Stimulated activated CD8-positive, alpha-beta memory T cell treated with anti-CD3 and anti-CD28 coated beads, Interleukin-4, amount 100 ng/mL, for 48 hours (primary cell): ENCODE data around the gene FGF19.

Experiments used
- DNase-seq: peaks from one replicate; pipeline ENCODE4 v3.0.0-alpha.2; 2020

Gene FGF19

DNA sequence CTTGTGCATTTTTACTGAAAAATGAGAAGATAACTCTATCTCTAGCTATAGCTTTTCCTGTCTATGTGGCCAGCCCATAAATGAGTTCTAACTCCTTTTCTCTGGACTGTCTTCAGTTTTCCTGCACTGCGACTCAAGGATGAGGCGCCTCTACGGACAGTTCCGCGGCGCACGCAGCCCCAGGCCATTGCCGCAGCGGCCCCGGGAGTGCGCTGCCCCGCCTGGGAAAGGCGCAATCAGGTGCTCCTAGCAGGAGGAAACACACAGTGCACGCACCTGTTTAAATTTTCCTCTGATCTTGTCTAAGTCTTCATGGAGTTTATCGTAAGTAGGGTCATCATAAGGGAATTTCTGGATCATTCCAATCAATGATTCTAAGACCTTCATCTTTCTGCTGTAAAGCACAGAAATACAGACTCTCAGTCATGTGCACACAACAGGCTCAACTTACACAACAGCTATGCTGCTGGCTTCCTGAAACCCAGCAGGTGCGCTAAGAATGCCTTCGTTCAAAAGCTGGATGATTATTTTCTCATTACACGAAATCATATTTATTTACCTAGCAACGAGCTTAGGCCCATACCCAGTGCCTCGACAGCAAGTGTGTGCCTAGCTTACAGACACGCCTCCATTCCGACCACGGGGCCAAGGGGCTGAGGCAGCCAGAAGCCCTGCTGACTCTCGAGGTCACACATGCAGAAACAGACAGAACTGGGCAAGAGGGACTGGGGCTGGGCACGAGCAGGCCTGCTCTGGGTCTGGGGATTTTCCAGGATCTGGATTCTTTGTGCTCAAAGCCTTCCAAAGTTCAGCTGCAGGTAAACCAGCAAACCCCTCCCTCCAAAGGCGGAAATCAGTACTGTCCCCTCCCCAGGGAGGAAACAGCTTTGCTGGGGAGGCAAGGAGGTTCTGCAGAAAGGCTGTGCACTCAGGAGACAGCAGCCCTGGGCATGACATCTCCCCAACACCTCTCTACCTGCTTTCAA is 35.9 kb downstream of the FGF19 start:
- no peak for DNase-seq

DNA sequence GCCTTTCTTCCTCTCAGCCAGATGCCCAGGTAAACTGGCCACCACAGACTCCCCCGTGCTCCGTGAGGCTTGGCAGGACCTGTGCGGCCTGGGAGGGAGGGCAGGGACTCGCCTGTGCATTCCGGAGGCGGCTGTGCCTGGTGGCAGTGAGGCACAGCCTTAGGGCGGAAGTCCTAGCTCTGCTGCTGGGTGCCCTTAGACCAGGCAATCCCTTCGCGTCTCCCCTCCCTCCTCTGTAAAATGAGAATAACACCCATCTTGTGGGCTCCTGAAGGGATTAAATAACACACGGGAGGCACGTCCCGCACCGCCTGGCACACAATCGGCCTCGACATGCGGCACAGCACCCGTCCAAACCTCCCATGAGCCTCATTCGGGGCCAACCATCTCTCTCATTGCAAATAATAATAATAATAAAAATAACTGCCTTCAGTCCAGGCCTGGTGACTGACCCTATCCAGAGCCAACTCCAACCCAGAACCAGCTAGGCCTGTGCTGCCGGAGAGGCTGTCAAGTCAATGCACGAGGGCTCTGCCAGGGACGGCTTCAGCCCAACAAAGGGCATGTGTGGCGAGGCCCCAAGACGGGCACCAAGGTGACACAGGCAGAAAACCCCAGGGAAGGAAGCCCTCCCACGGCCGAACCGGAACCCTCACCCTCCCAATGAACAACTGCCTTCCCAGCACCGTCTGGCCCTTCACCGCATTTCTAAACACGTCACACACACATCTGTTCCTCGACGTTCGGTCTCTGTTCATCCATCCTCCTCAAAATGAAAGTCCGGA is 36.9 kb downstream of the FGF19 start:
- DNase-seq, result no peak

DNA sequence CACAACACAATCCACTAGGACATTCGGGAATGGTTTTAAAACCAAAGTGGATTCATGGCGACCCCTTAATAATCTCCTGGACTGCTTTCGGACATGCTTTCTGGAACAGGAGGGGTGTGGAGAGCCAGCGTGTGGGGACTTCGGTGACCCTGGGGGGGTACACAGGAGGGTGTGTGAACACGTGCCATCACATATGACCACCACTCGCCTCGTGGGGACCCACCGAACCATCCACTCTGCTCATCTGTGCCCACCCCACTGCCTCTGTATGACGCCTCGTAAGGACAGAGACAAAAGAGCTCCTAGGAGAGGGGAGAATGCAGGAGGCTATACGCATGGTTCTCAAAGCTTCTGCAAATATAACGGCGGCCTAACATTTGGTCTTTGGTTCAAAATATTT is 37.6 kb downstream of the FGF19 start:
- DNase-seq, result no peak

DNA sequence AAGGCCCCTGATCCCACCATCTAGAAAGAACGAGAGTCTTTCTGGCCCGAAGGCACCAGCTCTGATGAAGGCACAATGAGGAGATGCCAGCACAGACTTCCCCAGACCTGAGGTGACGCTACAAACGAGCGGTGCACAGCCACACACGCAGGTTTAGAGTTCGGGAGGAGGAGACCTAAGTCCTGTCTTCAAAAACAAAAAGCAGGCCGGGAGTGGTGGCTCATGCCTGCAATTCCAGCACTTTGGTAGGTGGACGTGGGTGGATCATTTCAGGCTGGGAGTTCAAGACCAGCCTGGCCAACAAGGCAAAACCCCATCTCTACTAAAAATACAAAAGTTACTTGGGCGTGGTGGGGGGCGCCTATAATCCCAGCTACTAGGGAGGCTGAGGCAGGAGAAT is 38.2 kb downstream of the FGF19 start:
- DNase-seq, result no peak

DNA sequence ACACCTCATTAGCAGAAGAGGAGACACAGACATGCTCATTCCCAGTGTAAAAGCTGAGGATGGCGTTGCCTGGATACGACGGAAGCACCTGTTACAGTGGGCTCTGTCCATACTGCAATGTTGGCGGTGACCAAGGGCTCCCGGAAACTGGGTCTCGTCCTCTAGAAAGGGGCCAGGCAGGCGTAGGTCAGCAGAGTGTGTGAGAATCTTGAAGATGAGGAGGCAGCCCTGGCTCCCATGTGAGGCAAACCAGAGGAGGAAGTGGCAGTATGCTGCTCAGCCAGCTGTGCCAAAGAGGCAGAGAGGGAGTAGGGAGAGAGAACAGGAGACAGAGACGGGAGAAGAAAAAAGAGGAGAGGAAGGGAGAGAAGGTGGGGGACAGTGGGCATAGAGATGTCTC is 38.9 kb downstream of the FGF19 start:
- no peak for DNase-seq

DNA sequence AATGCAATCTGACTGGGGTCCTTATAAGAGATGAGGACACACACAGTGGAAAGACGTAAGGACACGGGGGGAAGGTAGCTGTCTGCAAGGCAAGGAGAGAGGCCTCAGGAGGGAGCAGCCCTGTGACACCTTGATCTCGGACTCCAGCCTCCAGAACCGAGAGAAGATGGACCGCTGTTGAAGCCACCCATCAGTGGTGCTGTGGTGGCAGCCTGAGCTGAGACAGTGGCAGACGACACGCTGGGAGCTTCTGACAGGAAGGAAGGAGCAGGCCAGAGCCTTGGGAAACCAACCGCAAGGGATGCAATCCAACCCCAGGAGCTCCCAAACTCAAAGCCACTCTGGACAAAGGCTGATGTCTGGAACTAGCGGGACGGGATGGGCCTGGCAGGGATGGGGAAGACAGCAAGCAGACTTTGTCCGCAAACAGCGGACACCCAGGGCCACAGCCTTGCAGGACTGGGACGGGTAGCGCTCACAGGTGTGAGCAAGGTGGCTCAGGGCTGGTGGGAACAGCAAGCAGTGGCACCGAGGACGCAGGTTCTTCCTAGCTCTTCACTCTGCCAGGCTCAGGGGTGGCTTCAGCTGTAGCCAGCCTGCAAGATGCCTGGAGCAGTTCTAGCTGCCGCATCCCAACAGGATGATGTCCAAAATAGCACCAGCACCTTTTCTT is 39.6 kb downstream of the FGF19 start:
- DNase-seq, result no peak

DNA sequence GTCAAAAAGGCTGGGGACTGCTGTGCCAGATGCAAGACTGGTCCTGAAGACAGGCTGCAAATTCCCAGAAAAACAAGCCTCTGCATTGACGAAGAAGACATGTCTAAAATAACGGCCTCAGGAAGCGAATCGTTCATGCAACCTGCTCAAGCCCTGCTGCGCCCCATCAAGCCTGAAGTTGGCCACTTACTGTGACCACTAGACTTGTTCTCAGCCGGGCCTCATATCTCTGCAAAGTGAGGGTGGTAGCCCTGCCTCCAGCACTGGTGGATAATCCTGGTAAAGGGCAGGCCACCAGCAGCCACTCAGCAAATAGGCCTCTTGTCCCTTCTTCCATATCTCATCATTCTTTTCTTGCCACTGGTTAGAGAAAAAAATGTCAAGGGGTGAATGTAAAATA is 40.5 kb downstream of the FGF19 start:
- no peak for DNase-seq

DNA sequence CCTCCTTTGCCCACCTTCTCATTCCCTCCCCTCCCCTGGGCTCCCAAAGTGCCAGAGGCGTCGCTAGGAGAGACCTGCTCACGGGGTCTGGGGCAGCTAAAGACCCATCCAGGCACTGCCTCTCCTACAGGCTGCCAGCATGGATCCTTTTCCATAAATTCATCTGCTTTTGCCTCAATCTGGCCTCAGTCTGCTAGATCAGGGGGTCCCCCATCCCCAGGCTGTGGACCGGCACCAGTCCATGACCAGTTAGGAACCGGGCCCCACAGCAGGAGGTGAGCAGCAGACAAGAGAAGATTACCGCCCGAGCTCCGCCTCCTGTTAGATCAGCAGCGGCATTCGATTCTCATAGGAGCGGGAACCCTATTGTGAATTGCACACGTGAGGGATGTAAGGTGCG is 41.0 kb downstream of the FGF19 start:
- DNase-seq, result no peak

DNA sequence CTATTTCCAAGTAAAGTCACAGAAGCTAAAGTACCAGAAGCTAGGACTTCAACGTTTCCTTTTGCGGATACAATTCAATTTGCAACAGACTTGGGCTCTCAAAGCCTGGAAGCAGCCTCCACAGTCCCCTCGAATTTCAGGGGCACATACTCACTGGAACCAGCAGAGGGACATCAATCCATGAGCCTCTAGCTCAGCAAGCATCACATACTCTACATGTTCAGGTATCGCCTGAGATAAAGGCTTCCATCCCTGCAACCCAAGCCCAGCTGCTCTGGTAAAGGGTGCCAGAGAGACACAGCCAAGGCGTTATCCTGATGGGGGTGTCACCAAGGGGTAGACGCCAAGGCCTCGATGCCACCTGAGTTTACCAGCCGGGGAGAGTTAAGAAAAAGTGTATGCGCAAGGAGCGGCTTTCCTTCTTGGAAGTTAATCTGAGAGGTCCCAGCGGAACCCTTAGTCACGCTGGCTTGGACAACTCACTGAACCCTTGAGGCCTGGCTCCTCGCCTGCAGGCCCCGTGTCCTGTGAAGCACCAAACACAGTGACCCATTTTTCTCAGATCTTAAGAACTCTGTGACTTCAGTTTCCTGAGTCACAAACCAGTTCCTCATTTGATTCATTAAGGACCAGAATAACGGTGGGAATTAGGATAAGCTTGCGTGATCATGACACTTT is 41.7 kb downstream of the FGF19 start:
- no peak for DNase-seq

DNA sequence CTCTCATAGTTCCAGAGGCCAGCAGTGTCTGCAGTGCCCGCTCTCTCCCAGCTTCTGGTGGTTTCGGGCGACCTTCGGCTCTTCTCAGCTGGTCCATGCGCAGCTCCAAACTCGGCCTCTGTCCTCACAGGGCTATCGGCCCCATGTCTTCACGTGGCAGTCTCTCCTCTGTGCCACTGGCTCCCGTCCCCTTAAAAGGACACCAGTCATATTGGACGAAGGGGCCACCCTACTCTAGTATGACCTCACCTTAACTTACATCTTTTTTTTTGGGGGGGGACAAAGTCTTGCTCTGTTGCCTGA is 42.5 kb downstream of the FGF19 start:
- DNase-seq, result no peak

DNA sequence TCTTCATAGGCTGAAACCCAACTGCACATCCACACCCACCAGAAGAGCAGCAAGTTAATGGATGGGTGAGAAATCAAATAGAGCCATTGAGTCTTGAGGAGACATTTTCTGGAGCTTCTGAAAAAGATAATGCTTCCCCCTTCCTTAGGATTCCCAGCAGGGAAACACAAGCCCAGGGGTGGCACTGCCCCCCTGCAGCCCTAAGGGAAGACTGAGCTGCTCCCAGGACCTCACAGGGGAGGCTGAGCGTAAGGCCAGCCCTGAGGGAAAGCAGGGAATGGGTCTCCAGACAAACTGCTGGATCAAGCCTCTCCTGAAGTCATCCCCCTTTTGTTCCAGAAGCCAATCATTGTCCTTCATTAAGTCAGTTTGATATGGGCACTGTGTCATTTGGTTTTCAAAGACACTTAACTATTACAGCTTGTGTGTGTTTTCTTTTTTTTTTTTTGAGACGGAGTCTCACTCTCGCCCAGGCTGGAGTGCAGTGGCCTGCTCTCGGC is 43.8 kb downstream of the FGF19 start:
- no peak for DNase-seq

DNA sequence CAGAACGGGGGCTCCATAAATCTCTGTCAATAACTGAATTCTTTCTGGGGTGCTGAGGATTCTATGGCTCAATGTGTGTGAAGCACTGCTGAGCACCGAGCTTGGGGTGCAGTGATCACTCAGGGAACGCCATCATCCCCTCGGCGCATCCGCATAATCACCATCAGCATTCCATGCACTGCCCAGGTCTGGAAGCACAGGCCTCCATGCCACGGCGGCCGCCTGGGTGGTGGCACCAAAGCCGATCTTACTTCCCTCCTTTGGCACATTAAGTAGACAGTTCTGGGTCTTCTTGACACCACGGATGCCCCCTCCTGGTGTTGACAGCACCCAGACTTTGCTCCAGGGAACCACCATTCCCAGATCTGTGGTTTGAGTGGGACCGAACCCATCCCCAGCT is 44.2 kb downstream of the FGF19 start:
- DNase-seq, result no peak

DNA sequence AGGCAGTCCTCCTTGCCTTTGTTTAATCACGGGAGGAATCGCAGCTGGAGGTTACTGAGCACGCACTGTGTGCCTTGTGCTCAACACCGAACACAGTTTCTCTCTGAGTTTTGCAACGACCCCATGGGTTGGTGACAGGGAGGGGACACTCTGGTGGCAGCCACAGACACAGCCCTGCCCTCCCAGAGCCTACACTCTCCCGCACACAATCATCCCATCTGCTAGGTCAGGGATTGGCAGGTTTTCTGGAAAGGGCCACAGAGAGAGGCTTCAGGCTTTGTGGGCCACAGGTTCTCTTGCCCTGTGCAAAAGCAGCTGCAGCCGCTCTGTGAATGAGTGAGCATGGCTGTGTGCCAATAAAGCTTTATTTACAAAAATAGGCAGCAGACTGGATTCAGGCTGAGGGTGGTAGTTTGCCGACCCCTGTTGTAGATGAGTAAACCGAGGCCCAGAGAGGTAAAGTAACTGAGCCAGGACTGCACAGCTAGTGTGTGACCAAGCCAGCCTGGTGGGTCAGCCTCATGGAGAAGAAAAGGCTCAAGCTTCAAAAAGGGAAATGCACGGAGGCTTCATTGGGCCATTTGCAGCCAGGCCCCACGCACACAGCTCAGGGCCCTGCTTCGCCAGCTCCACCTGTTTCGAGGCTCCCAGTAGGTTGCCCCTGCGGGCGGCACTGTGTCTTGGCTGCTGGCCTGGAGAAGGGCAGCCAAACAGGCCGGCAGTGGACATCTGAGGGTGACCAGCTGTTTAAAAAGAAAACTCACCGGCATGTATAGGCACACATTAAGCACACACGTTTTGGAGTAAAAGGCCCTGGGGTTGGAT is 45.0 kb downstream of the FGF19 start:
- no peak for DNase-seq

DNA sequence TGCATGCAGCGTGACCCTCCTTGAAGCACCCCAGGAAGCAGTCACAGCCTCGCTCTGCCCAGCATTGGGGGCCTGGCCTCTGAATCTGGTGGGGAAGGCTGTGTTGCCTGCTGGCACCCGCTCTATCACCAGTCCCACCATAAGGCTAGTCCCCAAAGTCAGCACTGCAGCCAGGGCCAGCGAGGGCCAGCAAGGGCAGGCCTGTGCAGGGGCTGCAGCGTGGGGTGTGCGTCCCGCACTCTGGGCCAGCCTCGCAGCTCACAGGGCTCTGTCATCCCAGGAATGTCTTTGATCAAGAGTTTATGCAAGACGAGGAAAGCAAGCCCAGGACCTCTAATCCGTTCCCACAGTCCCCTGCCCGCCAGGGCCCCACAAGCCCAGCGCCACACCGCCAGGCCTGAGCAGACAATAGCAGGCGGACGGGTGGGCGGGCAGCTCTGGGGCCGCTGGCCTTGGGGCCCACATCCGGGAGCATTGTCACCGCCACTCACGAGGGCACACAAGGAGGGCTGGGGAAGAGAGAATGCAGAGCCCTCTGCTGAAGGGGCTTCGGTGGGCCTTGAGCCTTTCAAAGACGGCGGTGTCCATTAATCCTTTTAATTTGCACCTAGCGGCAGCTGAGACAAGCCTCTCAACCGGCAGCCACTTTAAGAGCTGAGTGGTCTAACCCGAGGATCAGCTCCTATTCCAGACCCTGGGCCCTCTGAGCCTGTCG is 45.8 kb downstream of the FGF19 start:
- no peak for DNase-seq

DNA sequence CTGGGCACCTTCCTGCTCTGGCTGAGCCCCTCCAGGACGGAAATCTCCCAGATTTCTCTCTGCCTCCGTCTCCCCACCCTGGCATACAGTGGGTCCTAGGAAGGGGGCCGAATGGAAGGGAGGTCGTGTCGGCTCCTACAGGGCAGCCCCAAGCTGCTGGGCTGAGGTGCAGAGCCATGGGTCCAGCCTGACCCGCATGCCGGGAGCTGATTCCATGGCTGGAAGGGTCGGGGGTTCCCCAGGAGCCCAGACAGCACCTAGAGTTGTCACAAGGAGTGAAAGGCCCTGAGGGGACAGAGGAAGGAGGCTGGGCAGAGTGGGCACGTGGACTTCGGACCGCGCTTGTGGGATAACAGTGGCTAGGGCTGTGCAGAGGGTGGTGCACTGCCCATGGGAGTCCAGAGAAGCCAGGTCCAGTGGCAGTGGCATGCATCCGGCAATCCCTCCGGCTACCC is 46.3 kb downstream of the FGF19 start:
- no peak for DNase-seq

DNA sequence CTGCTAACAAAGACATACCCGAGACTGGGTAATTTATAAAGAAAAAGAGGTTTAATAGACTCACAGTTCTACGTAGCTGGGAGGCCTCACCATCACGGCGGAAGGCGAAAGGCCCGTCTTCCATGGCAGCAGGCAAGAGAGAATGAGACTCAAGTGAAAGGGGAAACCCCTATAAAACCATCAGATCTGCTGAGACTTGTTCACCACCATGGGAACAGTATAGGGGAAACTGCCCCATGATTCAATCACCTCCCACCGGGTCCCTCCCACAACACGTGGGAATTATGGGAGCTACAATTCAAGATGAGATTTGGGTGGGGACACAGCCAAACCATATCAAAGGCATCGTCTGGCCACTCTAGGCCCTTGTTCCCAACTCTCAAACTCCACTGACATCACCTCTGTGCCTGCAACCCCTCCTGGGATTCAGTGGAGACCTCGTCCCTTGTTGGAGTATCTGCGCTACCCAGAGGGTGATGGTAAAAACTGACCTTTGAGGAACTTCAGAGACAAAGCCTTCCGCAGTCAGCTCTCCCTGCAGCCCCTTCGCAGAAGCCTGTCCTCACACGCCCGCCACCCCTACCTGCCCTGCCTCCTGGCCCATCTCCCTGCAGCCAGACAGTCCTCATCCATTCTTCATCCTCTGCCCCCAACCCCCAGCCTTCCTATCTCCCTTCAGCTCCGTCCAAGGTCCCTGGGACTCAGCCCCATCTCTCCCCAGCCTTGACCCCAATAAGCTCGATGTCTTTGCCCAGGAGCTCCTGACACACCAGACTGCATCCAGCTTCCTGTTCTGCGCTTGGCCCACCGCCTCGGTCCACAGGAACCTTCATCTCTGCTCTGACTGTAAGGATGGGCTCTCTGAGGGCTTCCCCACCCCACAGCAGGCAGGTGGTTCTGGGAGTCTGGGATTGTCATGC is 47.0 kb downstream of the FGF19 start:
- DNase-seq, result no peak

DNA sequence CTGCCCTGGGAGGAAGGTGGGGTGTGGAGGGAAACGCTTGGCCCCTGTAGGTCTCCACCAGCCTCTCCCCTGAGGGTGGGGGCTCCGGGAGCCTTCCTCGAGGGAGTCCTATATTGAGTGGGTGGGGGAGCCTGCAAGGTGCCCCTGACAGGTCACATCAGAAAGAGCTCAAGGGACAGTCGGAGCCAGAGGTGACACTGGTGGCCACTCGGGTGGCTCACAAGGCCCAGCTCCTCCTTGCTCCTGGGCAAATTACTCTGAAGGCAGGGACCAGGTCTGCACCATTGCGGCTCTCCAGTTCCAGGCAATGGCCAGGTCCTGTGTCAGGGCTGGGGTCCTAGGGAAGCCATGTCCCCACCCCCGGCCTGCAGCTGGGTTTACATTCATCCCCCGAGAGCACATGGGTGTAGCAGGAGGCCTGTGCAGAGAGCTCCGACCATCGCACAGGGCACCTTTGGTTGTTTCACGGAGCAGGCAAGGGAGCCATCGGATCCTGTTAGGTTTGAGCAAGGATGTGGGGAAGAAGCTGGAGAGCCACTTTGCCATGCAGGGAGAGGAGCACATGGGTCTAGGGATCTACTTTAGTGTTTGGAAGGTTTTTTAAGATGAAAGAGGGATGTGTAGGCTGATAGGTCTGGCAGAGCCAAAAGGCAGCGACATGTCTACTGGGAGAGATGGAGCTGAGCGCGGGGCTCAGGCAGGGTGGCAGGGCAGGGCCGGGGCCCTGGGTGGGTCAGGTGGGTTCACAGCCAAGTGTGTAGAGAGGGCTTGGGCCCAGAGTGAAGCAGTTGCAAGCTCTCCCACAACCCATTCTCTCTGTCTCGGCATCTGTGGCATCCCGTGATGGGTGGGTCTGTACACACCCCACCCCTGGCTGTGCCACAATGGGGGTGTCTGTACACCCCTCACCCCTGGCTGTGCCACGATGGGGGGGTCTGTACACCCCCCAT is 48.1 kb downstream of the FGF19 start:
- no peak for DNase-seq

DNA sequence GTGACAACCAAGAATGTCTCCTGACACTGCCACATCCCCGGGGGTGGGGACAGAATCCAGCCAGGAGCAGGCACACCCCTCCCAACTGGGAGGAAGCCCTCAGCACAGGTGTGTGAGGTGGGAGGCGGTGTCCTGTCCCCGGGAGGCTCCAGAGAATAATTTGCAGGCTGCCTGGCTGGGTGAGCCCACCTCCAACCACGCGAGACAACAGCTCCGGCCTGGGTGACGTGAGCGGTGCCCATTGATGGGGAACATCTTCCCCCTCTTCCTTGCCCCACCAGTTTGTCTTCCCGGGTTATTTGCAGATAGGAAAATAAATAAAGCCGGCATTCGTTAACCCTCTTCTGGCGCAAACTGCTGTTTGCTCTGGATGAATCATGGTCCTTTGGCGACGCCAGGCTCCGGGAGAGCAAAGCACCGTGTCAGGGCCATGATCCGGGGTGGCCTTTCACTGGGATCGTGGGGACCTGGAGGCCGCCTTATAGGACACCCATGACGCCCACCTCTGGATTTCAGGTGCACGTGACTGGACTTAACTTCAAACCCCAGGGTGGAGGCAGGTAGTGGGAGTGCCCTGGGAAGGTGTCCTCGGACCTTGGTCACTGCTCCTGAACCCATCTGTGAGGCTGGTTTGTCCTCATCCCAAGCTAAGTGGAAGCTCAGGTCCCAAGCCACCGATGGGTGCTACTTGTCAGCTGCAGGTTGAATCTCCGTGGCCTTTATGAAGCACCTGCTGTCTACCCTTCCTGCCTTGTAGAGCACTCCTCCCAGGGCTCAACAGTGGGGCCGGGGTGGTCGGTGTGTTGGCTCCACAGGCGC is 49.0 kb downstream of the FGF19 start:
- no peak for DNase-seq
